ENCODE measurements around the gene AP2A2.

Gene AP2A2

DNA sequence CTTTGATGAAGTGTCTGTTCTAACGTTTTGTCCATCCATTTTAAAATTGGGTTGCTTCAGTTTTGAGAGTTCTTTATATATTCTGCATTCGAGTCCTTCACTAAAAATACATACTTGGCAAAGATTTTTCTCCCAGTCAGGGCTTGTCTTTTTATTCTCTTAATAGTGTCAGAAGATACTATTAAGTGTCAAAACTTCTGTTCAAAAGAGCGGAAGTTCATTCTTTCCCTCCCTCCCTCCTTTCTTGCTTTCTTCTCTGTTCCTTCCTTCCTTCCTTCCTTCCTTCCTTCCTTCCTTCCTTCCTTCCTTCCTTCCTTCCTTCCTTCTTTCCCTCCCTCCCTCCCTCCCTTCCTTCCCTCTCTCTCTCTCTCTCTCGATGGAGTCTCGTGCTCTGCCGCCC lies 118.5 kb downstream of the AP2A2 start:
- DNase-seq: no peak

DNA sequence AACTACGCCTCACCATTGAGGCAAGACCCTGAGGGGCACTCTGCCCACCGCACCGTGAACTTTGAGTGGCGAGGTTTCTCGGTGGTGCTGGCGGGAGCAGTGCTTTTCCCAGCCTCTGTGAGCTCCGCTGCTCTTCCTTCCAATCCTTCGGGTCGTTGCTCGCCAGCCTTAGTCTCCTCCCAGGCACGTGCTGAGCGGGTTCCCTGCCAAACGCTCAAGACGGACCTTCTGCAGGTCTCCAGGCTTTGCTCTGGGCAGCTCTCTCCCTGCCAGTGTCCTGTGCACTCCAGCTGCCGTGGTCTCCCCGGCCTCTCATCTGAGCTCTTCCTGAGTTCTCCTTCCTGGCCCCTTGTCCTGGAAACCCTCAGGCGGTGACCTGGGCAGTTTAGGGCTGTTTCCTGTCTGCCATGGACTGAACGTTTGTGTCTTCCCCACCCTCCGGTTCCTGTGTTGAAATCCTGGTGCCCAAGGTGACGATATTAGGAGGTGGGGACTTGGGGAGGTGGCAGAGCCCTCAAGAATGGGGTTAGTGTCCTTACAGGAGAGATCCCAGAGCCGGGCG lies 122.0 kb downstream of the AP2A2 start:
- DNase-seq: no peak

DNA sequence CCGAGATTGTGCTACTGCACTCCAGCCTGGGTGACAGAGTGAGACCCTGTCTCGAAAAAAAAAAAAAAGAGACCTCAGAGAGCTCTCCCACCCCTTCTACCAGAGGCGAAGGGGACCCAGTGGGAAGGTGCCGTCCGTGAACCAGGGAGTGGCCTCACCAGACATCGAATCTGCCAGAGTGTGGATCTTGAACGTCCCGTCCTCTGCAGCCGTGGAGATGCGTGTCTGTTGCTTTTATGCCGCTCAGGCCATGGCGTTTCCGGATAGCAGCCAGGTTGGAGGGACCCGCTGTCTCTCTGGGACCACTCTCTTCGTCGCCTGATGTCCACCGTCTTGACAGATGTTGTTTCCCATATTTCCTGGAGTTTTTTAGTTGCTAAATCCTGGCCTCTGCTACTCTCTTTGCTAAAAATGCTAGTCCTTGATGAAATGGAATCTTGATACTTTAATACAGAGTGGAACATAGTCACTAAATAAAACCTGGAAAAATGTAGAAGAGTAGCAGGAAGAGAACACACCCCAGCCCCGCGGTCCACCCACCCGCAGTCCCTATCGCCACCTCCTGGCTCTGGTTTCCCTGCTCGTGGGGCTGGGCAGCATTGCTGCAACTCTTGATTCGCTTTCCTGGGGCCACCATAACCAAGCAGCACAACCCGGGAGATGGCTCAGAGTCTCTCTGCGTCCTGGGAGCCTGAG lies 122.9 kb downstream of the AP2A2 start:
- no peak for DNase-seq

DNA sequence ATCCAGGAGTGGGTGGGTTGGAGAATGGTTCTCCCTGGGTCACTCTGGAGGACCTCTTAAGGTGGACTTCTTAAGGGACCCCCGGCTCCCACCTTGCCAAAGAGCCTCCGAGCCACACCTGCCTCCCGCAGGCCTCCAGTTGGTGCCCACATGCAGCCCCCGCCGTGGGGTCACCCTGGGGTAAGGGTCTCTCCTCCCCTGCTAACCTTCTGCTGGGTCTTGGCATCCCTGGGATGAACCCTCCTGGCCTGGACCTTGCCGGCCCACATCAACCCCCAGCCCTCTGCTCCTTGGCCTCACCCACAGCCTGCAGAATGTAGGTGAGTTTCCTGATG lies 123.4 kb downstream of the AP2A2 start:
- no peak for DNase-seq

DNA sequence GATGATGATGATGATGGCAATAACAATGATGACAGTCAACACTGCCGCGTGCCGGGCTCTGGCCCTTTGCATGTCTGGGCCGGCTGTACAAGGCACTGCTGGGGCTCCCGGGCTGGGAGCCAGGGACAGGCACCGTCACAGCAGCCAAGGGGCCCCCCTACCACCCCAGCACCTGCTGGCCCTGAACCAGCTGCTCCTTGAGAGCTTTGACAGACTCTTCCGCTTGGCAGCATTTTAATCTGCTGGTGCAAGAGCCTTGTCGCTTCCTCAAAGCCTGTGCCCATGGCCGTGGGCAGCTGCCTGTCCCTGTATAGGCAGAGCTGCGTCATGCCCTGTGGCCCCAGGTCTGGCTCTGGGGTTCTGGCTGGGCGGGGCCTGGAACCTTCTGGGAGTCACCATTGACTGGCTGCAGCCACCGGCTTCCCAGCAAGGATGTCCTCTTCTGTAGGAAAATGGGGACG lies 123.8 kb downstream of the AP2A2 start:
- DNase-seq: no peak

DNA sequence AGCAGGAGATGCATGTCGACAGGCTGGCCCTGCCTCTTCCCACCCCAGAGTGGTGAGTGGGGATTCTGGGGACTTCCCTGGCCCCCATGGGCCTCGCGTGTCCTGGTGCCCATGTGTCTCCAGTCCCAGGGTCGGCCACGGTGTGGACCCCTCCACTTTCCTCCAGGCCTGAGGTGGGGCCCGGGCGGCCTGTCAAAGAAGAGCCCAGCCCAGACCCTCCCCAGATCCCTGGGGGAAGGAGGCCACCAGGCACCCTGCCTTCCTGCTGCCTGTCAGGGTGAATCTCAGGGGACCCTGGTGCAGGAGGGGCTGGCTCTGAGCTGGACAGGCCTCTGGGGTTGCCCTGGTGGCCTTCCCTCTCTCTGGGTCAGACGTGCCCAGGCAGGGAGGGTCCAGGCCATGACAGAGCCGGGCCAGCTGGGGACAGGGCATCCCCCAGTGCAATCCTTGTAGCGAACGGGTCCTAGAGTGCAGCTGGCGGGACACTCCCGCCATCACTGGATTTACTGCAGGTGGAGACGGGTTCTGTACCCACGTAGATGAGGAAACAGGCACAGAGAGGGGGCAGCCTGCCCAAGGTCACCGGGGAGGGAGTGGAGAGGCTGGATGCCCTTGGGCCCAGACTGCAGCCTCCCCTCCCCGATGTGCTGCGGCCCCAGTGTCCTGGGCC lies 124.4 kb downstream of the AP2A2 start:
- peak; percentile 8 for DNase-seq

DNA sequence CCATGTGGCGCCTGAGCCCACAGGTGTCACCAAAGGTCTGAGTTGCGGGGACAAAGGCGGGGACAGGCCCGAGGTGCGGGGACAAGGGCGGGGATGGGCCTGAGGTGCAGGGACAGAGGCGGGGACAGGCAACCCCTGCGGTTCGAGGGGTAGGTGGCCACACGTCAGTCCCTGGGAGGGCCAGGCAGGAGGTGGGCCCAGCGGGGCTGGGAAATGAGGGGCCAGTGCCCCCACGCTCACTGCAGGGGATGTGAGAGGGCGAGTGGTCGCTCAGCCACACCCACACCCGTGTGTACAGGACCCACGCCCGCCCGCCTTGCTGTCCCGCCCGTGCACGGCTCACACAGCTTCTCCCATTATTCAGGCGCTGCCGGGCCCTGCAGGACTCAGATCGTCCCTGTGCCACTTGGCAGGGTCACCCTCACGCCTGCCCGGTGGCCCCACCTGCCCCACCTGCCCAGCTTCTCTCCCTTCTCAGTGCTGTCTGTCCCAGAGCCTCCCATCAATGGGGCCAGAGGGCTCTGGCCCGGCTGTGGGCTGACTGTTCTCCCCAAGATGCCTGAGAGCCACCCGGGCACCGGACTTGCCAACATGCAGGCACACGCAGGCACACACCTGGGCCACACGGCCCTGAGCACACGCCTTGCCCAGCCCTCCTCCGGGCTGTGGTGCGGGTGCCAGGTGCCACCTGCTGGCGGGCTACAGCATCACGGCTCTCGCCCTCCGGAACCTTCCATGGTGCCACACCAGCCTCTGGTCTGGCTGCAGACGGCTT lies 125.1 kb downstream of the AP2A2 start:
- peak; percentile 74 for DNase-seq

DNA sequence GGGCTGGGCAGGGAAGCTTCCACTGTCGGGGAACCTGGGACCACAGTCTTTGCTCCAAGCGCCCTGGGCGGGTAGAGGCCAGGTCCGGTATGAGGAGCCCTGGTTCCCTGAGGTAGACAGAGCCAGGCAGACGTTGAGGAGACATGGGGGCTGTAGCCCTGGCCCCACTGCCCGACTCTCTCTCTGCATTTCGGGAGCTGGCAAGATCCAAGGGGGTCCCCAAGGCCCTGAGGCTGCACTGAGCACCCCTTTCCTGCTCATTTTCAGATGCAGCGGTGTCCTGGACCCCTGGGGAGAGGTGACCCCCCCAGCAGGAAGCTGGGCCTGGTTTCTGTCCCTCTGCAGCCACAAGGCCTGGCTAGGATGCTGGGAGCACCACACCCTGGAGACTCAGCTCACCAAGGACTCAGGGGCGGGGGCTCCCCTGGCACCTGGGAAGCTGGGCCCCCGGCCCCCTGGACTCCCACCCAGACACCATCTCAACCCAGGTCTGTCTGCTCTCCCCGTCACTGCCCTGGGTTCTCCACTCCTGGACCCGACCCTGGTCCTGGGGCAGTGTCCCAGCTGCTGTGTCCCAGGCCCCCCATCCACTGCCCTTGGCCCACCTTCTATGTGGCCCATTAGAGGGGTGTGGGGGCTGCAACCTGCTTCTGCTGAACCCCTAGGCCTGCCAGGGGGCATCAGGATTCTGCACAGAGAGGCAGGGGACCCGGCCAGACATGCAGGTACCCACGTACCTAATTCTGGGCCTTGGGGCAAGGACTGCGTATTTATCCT lies 125.9 kb downstream of the AP2A2 start:
- no peak for DNase-seq

DNA sequence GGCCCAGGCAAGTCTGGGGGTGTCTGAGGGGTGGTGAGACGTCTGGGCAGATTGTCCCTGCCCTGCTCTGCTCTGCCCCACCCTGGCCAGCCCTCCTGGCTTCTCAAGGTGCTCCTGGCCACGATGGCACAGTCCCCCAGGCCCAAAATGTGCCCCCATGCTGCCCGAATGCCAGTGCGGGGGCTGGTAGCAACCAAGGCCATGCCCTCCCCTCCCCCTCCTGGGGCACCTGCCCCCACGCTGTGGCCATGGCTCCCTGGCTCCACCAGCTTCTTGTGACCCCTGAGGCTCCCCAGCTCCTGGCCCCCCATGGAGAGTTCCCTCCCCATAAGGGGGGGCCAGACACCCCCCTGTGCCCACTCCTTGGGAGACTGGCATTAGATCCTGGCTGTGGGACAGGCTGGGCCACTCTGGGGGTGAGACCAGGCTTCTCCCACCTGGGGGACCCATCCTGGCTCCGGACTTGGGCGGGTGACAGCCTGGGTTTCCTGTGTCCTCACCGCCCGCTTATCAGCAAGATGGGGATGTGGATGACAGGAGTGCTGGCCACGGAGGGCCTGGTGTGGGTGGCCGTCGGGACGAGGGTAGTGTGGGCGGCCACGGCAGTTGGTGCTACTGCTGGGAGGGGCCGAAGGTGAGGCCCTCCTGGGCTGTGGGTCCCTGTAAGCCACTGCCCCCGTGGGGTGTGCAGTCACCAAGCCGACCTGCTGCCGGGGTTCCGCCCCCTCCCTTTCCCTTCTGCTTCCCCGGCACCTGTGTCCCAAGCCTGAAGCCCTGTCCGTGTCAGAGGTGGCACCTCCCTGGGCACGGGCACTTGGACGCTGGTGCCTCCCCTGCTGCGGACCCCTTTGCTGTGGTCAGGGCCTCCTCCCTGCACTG lies 126.7 kb downstream of the AP2A2 start:
- DNase-seq: peak; percentile 10

DNA sequence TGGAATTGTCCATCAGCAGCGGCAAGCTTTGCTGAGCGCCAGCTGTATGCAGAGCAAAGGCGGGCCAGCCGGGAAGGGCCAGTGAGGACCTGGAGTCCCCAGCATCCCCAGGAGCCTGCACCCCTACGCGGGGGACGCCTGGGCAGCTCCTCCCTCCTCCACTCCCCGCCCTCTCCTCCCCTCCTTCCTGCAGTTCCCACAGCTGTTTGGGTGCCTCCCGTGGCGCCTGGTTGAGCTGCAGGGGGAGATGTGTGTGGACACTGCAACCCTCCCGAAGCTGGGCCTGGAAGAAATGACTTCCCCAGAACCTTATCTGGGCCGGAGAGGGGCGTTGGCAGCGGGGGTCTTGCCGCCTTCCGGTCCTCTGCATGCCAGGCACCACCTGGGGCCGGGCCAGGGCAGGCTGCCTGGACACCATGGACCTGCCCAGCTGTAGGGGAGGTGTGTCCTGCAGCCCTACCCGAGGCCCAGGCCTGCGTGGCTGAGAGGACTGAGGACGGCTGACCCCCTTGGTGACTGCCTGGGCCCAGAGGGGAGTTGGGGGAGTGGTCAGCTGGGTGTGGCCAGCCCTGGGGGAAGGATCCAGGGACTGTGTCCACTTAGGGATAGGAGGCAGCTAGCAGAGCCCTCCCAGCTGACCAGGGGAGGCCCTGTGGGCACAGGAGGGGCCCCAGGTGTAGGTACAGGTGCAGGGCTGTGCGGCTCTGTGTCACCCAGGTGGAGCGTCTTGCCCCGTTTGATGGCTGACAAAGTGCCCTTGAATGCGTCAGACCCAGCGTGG lies 127.6 kb downstream of the AP2A2 start:
- DNase-seq: peak; percentile 9

DNA sequence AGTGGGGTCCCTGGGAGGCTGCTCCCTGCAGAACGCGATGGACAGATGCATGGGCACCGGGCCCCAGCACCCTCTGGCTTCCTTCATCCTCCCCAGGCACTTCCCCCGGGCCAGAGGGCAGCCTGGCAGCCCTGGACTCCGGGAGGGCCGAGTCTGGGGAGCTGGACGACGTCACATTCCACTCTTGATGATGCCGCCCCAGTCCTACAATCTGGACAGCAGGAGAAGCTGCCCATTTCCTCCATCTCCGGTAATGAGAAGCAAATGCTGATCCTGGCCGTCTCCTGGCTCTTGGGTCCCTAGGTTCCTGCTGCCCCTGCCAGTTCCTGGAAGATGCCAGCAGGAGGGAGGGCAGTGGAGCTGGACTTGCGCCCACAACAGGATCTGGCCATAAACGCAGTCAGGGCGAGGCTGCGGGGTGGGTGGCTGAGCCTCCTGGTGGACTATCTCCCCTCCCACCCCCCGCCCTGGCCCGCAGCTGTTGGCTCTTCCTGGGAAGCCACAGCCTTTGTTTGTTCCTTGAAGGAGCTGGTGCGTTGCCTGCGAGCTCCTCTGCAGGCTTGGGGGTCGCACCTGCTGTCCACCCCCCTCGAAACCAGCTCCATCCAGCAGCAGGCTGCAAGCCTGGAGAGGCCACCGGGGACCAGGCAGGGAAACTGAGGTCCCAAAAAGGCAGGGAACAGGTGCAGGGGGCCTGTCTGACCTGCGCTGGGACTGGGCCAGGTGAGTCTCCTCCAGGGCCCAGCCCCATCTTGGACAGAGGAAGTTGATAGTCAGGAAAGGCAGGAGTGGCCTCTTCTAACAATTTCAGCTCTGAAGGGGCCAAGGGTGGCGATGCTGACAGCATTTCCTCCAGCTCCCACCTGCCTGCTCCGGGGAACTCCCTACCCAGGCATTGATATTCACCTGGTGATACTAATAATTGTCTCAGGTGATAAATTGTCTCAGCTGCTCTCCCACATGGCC lies 128.8 kb downstream of the AP2A2 start:
- DNase-seq: no peak

DNA sequence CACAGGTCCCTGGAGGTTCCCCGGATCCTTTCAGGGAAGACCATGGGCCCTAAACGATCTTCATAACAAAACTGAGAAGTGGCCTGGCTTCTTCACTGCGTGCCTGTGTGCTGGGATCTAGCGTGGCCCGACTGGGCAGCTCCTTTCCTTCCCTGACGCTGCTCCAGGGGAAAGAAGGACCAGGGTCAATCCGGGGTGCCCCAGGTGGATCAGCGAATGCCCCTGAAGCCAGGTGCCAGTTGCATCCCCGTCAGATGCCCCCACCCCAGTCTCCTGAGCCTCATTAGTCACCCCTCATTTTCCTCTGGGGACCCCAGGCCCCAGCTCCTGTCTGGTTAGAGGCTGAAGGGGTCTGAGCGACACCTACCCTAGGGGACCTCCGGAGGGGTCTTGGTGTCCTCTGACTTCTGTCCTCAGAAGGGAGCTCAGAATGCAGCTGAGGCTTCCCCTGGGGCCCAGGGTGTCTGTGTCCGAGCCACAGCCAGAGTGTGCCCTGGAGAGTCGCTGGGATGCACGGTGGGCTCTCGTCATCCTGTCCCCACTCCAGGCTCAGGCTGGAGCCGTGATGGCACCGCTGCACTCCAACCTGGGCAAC lies 129.5 kb downstream of the AP2A2 start:
- no peak for DNase-seq

DNA sequence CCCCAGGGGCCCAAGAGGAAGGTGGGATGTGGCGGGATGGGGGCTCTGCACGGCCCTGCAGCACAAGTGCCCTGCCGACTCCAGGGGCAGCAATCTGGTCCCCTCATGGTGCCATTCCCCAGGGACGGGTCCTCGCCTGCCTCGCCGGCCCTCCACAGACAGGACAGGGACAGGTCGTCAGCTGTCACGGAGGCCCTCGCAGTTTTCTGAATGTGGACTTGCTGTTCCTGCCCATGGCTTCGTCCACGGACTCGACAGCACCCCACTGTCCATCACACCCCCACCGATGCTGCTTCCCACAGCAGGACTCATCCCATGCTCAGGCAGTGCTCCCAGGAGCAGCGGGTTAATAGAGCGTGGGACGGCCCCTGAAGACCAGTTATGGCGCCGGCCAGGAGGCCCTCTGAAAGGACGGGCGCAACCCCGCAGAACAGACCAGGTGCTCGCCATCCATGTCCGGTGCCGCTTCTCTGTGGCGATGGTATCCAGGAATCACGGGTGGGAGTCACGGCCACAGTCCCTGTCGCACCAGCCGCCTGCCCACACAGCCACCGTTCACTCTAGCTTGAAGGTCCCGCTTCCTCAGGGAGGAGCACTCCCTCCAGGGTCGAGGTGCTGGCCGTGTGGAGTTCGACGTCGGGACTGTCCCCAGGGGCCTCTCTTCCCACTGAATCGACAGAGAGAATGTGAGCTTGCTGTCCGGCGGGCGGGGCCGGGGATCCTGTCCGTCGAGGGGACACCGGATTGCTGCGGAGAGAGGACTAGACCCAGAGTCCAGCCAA lies 130.5 kb downstream of the AP2A2 start:
- no peak for DNase-seq

DNA sequence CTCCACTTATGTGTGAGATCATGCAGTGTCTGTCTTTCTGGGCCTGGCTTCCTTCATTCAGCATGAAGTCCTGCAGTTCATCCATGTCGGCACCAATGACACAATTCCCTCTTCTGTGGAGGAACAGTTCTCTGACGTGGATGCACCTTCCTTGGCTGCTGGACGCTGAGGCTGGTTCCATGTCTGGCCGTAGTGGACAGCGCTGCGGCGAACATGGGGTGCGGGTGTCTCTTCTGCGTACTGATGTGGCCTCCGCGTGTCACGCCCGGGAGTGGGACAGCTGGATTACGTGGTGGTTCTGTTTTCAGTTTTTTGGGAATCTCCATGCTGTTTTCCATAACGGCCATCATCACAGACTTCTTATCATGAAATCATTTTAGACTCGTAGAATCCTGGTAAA lies 132.1 kb downstream of the AP2A2 start:
- DNase-seq: no peak

DNA sequence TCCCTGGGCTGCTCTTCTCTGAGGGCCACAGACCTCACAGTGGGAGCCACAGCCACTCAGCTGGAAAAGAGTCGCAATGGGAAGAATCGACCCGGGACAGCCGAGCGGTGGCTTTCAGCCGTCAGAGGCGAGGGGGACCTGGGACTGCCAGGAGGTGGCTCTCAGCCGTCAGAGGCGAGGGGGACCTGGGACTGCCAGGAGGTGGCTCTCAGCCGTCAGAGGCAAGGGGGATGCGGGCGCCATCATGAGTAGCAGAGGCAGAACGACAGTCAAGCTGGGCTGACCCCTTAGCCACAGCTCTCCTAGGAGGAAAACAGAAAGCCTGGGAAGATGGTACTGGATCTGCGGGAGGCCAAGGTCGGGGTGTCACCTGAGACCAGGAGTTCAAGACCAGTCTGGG lies 134.1 kb downstream of the AP2A2 start:
- DNase-seq: no peak

DNA sequence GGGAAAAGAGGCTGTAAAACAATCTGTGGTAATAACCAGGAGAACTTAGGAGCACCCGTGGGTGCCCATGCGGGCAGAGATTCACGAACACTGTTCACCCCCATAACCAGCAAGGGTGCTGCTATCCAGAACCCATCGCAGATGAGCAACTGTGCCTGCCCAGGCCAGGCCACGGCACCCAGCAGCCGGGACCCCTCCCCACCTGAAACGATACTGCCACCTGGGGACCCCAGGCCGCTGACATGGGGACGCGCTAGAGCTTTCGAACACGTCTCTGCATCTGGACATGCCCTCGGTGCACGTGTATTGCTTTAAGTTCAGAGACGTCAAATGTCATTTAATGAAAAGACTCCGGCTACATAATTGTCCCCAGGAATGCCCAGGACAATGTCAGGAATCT lies 134.7 kb downstream of the AP2A2 start:
- no peak for DNase-seq

DNA sequence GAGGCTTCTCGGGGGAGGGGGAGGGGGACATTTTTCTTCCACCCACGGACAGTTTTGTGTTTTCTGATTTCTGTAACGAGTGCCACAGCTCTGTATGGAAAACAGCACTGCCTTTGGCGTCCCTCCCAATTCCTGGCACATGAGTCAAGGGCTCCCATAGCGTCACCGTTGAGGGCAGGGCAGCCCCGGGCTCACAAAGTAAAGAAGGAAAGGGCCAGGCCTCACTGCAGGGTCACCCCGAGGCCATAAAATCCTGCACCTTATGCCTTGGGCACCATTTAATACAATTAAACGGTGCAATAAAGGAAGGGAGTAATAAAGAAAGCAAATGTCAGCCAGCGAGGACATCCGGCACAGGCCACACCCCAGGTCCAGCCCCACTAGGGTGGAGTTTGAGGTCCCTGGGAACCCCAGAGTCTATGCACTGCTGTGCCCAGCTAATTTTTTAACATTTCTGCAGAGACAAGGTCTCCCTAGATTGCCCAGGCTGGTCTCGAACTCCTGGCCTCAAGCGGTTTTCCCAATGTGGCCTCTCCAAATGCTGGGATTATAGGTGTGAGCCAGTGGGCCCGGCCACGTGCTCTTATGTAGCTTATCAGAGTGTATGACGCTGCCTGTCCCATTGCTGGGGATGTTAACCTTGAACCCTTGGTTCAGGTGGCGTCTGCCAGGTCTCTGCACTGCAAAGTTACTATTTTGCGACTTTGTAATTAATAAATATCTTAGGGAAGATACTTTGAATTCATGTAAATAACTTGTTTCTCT lies 135.4 kb downstream of the AP2A2 start:
- DNase-seq: no peak

Data from activated naive CD4-positive, alpha-beta T cell treated with anti-CD3 and anti-CD28 coated beads, Interleukin-2, amount 50 U/mL, for 16 hours (primary cell).